Measurements from ENCODE around the gene NAPA. TPM values are rescaled to one million over a fixed set of nuclear protein-coding genes. Genes with fewer than 3 reads are reported as not detected.

NAPA gene
- total and polyA plus RNA-seq, 3 experiments from 2014 or later = 77.6 to 122 (median 78.0) TPM

- Mint-ChIP-seq H3K4me3 (no peak overlapping the region), H3K36me3 (peaks cover 0 to 63% (median 2%) of the 10 kb centered on the region in 3 donors), H3K9me3 (no peaks in the 10 kb centered on the region), H3K27ac (peak overlapping the region in 1 of 8 donors; percentile 17), H3K4me1 (peaks cover 43 to 55% (median 44%) of the 10 kb centered on the region in 3 donors), H3K27me3 (no peaks in the 10 kb centered on the region)
- DNase-seq = no peak
- ChIA-PET POLR2A (interaction anchor here (0.6 kb wide), 1 partner anchor 21 kb away, joined by 3 read pairs; no protein-coding TSS in a partner anchor), CTCF (no interaction called here)
- Histone ChIP-seq H3K4me1 (ENCODE audit: insufficient read depth, low read length) (peaks cover 20% of the 10 kb centered on the region), H3K36me3 (ENCODE audit: insufficient read depth, low read length) (peaks cover 21% of the 10 kb centered on the region), H3K27me3 (ENCODE audit: insufficient read depth, low read length, poor library complexity, severe bottlenecking) (no peaks in the 10 kb centered on the region), H3K9me3 (ENCODE audit: low read length) (no peaks in the 10 kb centered on the region), H3K27ac (ENCODE audit: low read depth, low read length) (no peak overlapping the region), H3K4me3 (ENCODE audit: low read length) (no peak overlapping the region)
These were observed 6.8 kb downstream of the NAPA start for GRCh38 chr19:47507924-47508553.

GRCh38 chr19:47507012-47507411 is 7.9 kb downstream of the NAPA start:
- Mint-ChIP-seq H3K27me3 (no peaks in the 10 kb centered on the region), H3K36me3 (peaks cover 0 to 67% (median 7%) of the 10 kb centered on the region in 3 donors), H3K9me3 (no peaks in the 10 kb centered on the region), H3K4me1 (peaks cover 33 to 45% (median 34%) of the 10 kb centered on the region in 3 donors), H3K27ac (peak overlapping the region in 3 of 8 donors; percentile 33 to 88 (median 61)), H3K4me3 (no peak overlapping the region)
- Histone ChIP-seq H3K27ac (ENCODE audit: low read depth, low read length) (no peak overlapping the region), H3K9me3 (ENCODE audit: low read length) (no peaks in the 10 kb centered on the region), H3K36me3 (ENCODE audit: insufficient read depth, low read length) (peaks cover 27% of the 10 kb centered on the region), H3K4me3 (ENCODE audit: low read length) (no peak overlapping the region), H3K27me3 (ENCODE audit: insufficient read depth, low read length, poor library complexity, severe bottlenecking) (no peaks in the 10 kb centered on the region), H3K4me1 (ENCODE audit: insufficient read depth, low read length) (peaks cover 10% of the 10 kb centered on the region)
- POLR2A ChIA-PET = interaction anchor here (0.6 kb wide), 1 partner anchor 20 kb away, joined by 3 read pairs; no protein-coding TSS in a partner anchor
- DNase-seq = no peak
- CTCF ChIA-PET = no interaction called here

GRCh38 chr19:47506459-47506858 is 8.4 kb downstream of the NAPA start:
- ChIA-PET CTCF (no interaction called here), POLR2A (no interaction called here)
- H3K4me3 ChIP-seq (ENCODE audit: low read length) = no peak overlapping the region

GRCh38 chr19:47505506-47505905 is 9.4 kb downstream of the NAPA start:
- no peak overlapping the region for H3K27ac ChIP-seq (ENCODE audit: low read depth, low read length)
- no peaks in the 10 kb centered on the region for H3K9me3 ChIP-seq (ENCODE audit: low read length)
- H3K27me3 Mint-ChIP-seq = peaks cover 0 to 1% of the 10 kb centered on the region in 2 donors
- POLR2A ChIA-PET = no interaction called here
- no peak overlapping the region for H3K4me3 Mint-ChIP-seq
- H3K36me3 ChIP-seq (ENCODE audit: insufficient read depth, low read length) = peaks cover 28% of the 10 kb centered on the region
- H3K9me3 Mint-ChIP-seq = no peaks in the 10 kb centered on the region
- peaks cover 20 to 30% (median 27%) of the 10 kb centered on the region in 3 donors for H3K4me1 Mint-ChIP-seq
- no peaks in the 10 kb centered on the region for H3K4me1 ChIP-seq (ENCODE audit: insufficient read depth, low read length)
- CTCF ChIA-PET = no interaction called here
- no peak for DNase-seq
- H3K27me3 ChIP-seq (ENCODE audit: insufficient read depth, low read length, poor library complexity, severe bottlenecking) = no peaks in the 10 kb centered on the region
- H3K27ac Mint-ChIP-seq = no peak overlapping the region
- peaks cover 0 to 68% (median 10%) of the 10 kb centered on the region in 3 donors for H3K36me3 Mint-ChIP-seq
- no peak overlapping the region for H3K4me3 ChIP-seq (ENCODE audit: low read length)

More at GRCh38 chr19:47506459-47506858, 8.4 kb downstream of the NAPA start:
- Histone ChIP-seq H3K4me1 (ENCODE audit: insufficient read depth, low read length) (peaks cover 5% of the 10 kb centered on the region), H3K27ac (ENCODE audit: low read depth, low read length) (no peak overlapping the region), H3K36me3 (ENCODE audit: insufficient read depth, low read length) (peaks cover 27% of the 10 kb centered on the region), H3K9me3 (ENCODE audit: low read length) (no peaks in the 10 kb centered on the region), H3K27me3 (ENCODE audit: insufficient read depth, low read length, poor library complexity, severe bottlenecking) (no peaks in the 10 kb centered on the region)
- no peaks in the 10 kb centered on the region for H3K9me3 Mint-ChIP-seq
- no peak overlapping the region for H3K4me3 Mint-ChIP-seq
- peak overlapping the region in 1 of 8 donors; percentile 33 for H3K27ac Mint-ChIP-seq
- peaks cover 0 to 1% of the 10 kb centered on the region in 2 donors for H3K27me3 Mint-ChIP-seq
- H3K4me1 Mint-ChIP-seq = peaks cover 28 to 40% (median 28%) of the 10 kb centered on the region in 3 donors
- no peak for DNase-seq
- H3K36me3 Mint-ChIP-seq = peaks cover 0 to 68% (median 10%) of the 10 kb centered on the region in 3 donors

- Mint-ChIP-seq H3K27ac (peak overlapping the region in 1 of 8 donors; percentile 42), H3K36me3 (peaks cover 0 to 72% (median 10%) of the 10 kb centered on the region in 3 donors), H3K4me3 (no peak overlapping the region), H3K4me1 (peaks cover 8 to 16% (median 15%) of the 10 kb centered on the region in 3 donors), H3K9me3 (no peaks in the 10 kb centered on the region), H3K27me3 (peaks cover 0 to 1% of the 10 kb centered on the region in 2 donors)
- Histone ChIP-seq H3K9me3 (ENCODE audit: low read length) (no peaks in the 10 kb centered on the region), H3K27ac (ENCODE audit: low read depth, low read length) (no peak overlapping the region), H3K4me1 (ENCODE audit: insufficient read depth, low read length) (no peaks in the 10 kb centered on the region), H3K4me3 (ENCODE audit: low read length) (no peak overlapping the region), H3K27me3 (ENCODE audit: insufficient read depth, low read length, poor library complexity, severe bottlenecking) (no peaks in the 10 kb centered on the region), H3K36me3 (ENCODE audit: insufficient read depth, low read length) (peaks cover 39% of the 10 kb centered on the region)
- no peak for DNase-seq
- ChIA-PET CTCF (interaction anchor here (0.6 to 2.6 kb wide), 3 partner anchors 12 to 57 kb away, joined by 3 to 11 read pairs (median 4); partner anchors contain the start of genes KPTN and NAPA), POLR2A (no interaction called here)
These were observed 11.1 kb downstream of the NAPA start for GRCh38 chr19:47503826-47504150.

- Histone ChIP-seq H3K4me1 (ENCODE audit: insufficient read depth, low read length) (no peaks in the 10 kb centered on the region), H3K9me3 (ENCODE audit: low read length) (no peaks in the 10 kb centered on the region), H3K4me3 (ENCODE audit: low read length) (no peak overlapping the region), H3K36me3 (ENCODE audit: insufficient read depth, low read length) (peaks cover 39% of the 10 kb centered on the region), H3K27ac (ENCODE audit: low read depth, low read length) (no peak overlapping the region), H3K27me3 (ENCODE audit: insufficient read depth, low read length, poor library complexity, severe bottlenecking) (no peaks in the 10 kb centered on the region)
- POLR2A ChIA-PET = no interaction called here
- peak overlapping the region in 1 of 8 donors; percentile 42 for H3K27ac Mint-ChIP-seq
- CTCF ChIA-PET = interaction anchor here (0.6 to 2.6 kb wide), 3 partner anchors 12 to 57 kb away, joined by 3 to 11 read pairs (median 4); partner anchors contain the start of genes KPTN and NAPA
- peaks cover 8 to 16% (median 15%) of the 10 kb centered on the region in 3 donors for H3K4me1 Mint-ChIP-seq
- no peaks in the 10 kb centered on the region for H3K9me3 Mint-ChIP-seq
- H3K27me3 Mint-ChIP-seq = peaks cover 0 to 1% of the 10 kb centered on the region in 2 donors
- H3K36me3 Mint-ChIP-seq = peaks cover 0 to 78% (median 10%) of the 10 kb centered on the region in 3 donors
- DNase-seq = no peak
- no peak overlapping the region for H3K4me3 Mint-ChIP-seq
These were observed 11.6 kb downstream of the NAPA start for GRCh38 chr19:47503130-47503825.

GRCh38 chr19:47499863-47500830 is 14.7 kb downstream of the NAPA start:
- peak overlapping the region in 1 of 8 donors; percentile 27 for H3K27ac Mint-ChIP-seq
- Histone ChIP-seq H3K4me1 (ENCODE audit: insufficient read depth, low read length) (no peaks in the 10 kb centered on the region), H3K4me3 (ENCODE audit: low read length) (no peak overlapping the region), H3K36me3 (ENCODE audit: insufficient read depth, low read length) (peaks cover 38% of the 10 kb centered on the region), H3K27ac (ENCODE audit: low read depth, low read length) (no peak overlapping the region), H3K27me3 (ENCODE audit: insufficient read depth, low read length, poor library complexity, severe bottlenecking) (no peaks in the 10 kb centered on the region), H3K9me3 (ENCODE audit: low read length) (no peaks in the 10 kb centered on the region)
- H3K36me3 Mint-ChIP-seq = peaks cover 0 to 88% (median 12%) of the 10 kb centered on the region in 3 donors
- peaks cover 6 to 8% (median 6%) of the 10 kb centered on the region in 3 donors for H3K4me1 Mint-ChIP-seq
- DNase-seq = no peak
- POLR2A ChIA-PET = no interaction called here
- CTCF ChIA-PET = interaction anchor here (1.0 to 1.2 kb wide), 2 partner anchors 16 kb away, joined by 3 read pairs; partner anchors contain the start of gene KPTN
- H3K9me3 Mint-ChIP-seq = no peaks in the 10 kb centered on the region
- peaks cover 0 to 1% of the 10 kb centered on the region in 2 donors for H3K27me3 Mint-ChIP-seq
- H3K4me3 Mint-ChIP-seq = no peak overlapping the region

All from CD8-positive, alpha-beta memory T cell (primary cell).